Measurements from ENCODE around the gene BRIP1. TPM values are rescaled to one million over a fixed set of nuclear protein-coding genes. Genes with fewer than 3 reads are reported as not detected.

BRIP1 gene
- total RNA-seq, 1 experiment from 2014 or later: 4.7 TPM

DNA sequence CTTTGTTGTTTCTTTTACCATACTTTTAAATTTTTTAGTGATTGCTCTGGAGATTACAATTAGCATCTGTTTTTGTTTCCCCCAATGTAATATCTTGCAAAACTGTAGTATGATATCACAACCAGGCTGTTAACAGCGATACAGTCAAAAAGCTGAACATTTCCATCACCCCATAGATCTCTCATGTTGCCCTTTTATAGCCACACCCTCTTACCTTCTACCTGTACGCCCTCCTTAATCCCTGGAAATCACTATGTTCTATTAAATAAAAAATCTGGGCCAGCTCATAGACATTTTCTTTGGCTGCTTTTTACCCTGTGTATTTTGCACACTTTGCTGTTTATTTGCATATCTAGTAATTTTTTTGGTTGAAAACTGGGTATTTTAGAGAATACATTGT is 205.1 kb downstream of the BRIP1 start:
- Mint-ChIP-seq H3K9me3 (ENCODE audit: unreplicated experiment) (no peaks in the 10 kb centered on the region), H3K4me3 (ENCODE audit: unreplicated experiment) (no peak overlapping the region), H3K36me3 (ENCODE audit: insufficient read depth, unreplicated experiment) (no peaks in the 10 kb centered on the region), H3K27ac (ENCODE audit: low read depth, unreplicated experiment) (no peak overlapping the region), H3K4me1 (ENCODE audit: insufficient read depth, unreplicated experiment) (no peaks in the 10 kb centered on the region), H3K27me3 (ENCODE audit: insufficient read depth, unreplicated experiment) (no peaks in the 10 kb centered on the region)
- TF ChIP-seq, protein P1, sequence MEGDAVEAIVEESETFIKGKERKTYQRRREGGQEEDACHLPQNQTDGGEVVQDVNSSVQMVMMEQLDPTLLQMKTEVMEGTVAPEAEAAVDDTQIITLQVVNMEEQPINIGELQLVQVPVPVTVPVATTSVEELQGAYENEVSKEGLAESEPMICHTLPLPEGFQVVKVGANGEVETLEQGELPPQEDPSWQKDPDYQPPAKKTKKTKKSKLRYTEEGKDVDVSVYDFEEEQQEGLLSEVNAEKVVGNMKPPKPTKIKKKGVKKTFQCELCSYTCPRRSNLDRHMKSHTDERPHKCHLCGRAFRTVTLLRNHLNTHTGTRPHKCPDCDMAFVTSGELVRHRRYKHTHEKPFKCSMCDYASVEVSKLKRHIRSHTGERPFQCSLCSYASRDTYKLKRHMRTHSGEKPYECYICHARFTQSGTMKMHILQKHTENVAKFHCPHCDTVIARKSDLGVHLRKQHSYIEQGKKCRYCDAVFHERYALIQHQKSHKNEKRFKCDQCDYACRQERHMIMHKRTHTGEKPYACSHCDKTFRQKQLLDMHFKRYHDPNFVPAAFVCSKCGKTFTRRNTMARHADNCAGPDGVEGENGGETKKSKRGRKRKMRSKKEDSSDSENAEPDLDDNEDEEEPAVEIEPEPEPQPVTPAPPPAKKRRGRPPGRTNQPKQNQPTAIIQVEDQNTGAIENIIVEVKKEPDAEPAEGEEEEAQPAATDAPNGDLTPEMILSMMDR (IDR thresholded peaks at IDR 0.05; ENCODE audit: unreplicated experiment): no peak
- intact Hi-C loops (cut with micrococcal nuclease): no loop called here
- ChIA-PET POLR2A (interaction anchor here (0.6 to 0.7 kb wide), 2 partner anchors 279 to 334 kb away, joined by 3 to 4 read pairs; no protein-coding TSS in a partner anchor), CTCF (interaction anchor here (0.6 kb wide), 1 partner anchor 10 kb away, joined by 3 read pairs; no protein-coding TSS in a partner anchor)
- no peak for DNase-seq (ENCODE audit: unreplicated experiment)
- no TSS peak for BruUV-seq (replicated peaks)

DNA sequence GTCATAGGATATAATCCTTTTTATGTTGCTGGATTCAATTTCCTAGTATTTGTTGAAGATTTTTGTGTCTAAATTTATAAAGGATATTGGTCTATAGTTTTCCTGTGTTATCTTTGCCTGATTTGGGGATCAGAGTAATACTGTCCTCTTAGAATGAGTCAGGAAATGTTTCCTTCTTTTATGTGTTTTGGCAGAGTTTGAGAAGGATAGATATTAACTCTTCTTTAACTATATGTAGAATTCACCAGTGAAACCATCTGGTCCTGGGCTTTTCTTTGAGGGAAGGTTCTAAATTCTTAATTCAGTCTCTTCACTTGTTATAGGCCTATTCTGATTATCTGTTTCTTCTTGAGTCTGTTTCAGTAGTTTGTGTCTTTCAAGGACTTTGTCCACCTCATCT is 206.0 kb downstream of the BRIP1 start:
- no peak overlapping the region for H3K4me3 Mint-ChIP-seq (ENCODE audit: unreplicated experiment)
- CTCF ChIA-PET: interaction anchor here (0.6 kb wide), 1 partner anchor 285 kb away, joined by 3 read pairs; no protein-coding TSS in a partner anchor

DNA sequence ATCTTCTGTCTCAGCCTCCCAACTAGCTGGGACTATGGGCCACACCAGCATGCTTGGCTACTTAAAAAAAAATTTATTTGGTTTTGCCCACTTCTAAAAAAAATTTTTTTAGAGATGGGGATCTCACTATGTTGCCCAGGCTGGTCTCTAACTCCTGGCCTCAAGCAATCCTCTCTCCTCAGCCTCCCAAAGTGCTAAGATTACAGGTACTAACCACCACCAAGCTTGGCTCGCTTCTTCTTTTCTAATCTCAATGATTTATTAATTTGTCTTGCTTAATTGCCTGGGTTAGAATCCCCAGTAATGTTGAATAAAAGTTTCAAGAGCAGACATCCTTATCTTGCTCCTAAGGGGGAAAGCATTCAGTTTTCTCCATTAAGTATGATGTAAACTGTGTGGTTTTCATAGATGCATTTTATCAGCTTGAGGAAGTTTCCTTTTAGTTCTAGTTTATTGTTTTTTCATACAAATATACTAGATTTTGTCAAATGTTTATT is 206.6 kb downstream of the BRIP1 start:
- peaks cover 5% of the 10 kb centered on the region for H3K9me3 Mint-ChIP-seq (ENCODE audit: unreplicated experiment)
- no peak overlapping the region for H3K4me3 Mint-ChIP-seq (ENCODE audit: unreplicated experiment)
- TF ChIP-seq, protein P1 (IDR thresholded peaks at IDR 0.05; ENCODE audit: unreplicated experiment): no peak
- no peak for DNase-seq (ENCODE audit: unreplicated experiment)
- ChIA-PET CTCF (no interaction called here), POLR2A (no interaction called here)
- no peaks in the 10 kb centered on the region for H3K36me3 Mint-ChIP-seq (ENCODE audit: insufficient read depth, unreplicated experiment)
- no TSS peak for BruUV-seq (replicated peaks)
- intact Hi-C loops (cut with micrococcal nuclease): no loop called here
- no peak overlapping the region for H3K27ac Mint-ChIP-seq (ENCODE audit: low read depth, unreplicated experiment)
- no peaks in the 10 kb centered on the region for H3K27me3 Mint-ChIP-seq (ENCODE audit: insufficient read depth, unreplicated experiment)
- no peaks in the 10 kb centered on the region for H3K4me1 Mint-ChIP-seq (ENCODE audit: insufficient read depth, unreplicated experiment)

More for the DNA sequence above, 206.0 kb downstream of the BRIP1 start:
- BruUV-seq (replicated peaks): no TSS peak
- intact Hi-C loops (cut with micrococcal nuclease): no loop called here
- no peaks in the 10 kb centered on the region for H3K4me1 Mint-ChIP-seq (ENCODE audit: insufficient read depth, unreplicated experiment)
- no peaks in the 10 kb centered on the region for H3K9me3 Mint-ChIP-seq (ENCODE audit: unreplicated experiment)
- H3K27ac Mint-ChIP-seq (ENCODE audit: low read depth, unreplicated experiment): no peak overlapping the region
- DNase-seq (ENCODE audit: unreplicated experiment): no peak
- no peaks in the 10 kb centered on the region for H3K27me3 Mint-ChIP-seq (ENCODE audit: insufficient read depth, unreplicated experiment)
- TF ChIP-seq, protein P1 (IDR thresholded peaks at IDR 0.05; ENCODE audit: unreplicated experiment): no peak
- POLR2A ChIA-PET: no interaction called here
- no peaks in the 10 kb centered on the region for H3K36me3 Mint-ChIP-seq (ENCODE audit: insufficient read depth, unreplicated experiment)

DNA sequence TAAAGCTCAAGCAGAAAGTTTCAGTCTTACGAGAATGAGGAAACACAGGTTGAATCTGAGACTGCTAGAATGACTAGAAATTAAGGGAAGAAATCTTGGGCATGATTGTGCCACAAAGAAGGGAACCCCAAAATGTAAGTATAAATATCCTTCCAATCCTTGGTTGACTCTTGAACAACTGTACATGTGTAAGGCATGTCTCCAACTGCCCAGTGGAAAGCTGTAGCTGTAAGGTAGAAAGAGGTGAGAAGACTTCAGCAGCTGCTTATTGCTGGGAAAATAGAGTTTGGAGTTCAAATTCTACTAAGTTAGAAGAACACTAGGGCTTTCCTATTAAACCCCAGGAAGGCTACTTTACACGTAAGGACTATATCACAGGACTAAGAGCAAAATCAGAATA is 212.6 kb downstream of the BRIP1 start:
- ChIA-PET CTCF (interaction anchor here (1.5 kb wide), 1 partner anchor 186 kb away, joined by 8 read pairs; no protein-coding TSS in a partner anchor), POLR2A (no interaction called here)
- Mint-ChIP-seq H3K4me1 (ENCODE audit: insufficient read depth, unreplicated experiment) (no peaks in the 10 kb centered on the region), H3K4me3 (ENCODE audit: unreplicated experiment) (no peak overlapping the region), H3K36me3 (ENCODE audit: insufficient read depth, unreplicated experiment) (no peaks in the 10 kb centered on the region), H3K27me3 (ENCODE audit: insufficient read depth, unreplicated experiment) (no peaks in the 10 kb centered on the region), H3K27ac (ENCODE audit: low read depth, unreplicated experiment) (no peak overlapping the region), H3K9me3 (ENCODE audit: unreplicated experiment) (peaks cover 19% of the 10 kb centered on the region)
- TF ChIP-seq, protein P1 (IDR thresholded peaks at IDR 0.05; ENCODE audit: unreplicated experiment): no peak
- intact Hi-C loops (cut with micrococcal nuclease): no loop called here
- BruUV-seq (replicated peaks): no TSS peak
- no peak for DNase-seq (ENCODE audit: unreplicated experiment)
